Measurements from ENCODE around the gene S100B. TPM values are rescaled to one million over a fixed set of nuclear protein-coding genes. Genes with fewer than 3 reads are reported as not detected.

The S100B gene
- total and polyA plus RNA-seq, 2 donors (not counting 1 experiment from before 2014, with no cell fraction given): 0.24 TPM; not detected in 1

GRCh38 chr21:46598581-46599572 is 6.0 kb downstream of the S100B start:
- no peak overlapping the region for H3K27ac Mint-ChIP-seq
- ATAC-seq (ENCODE audit: low read depth) (no peak), DNase-seq (no peak)
- H3K4me3 ChIP-seq (ENCODE audit: control extremely low read depth in 1 of 5, extremely low read depth in 1 of 5, insufficient read depth in 1 of 5, low read depth in 2 of 5, low read length in 4 of 5): no peak overlapping the region
- CTCF ChIA-PET: no interaction called here
- no peaks in the 10 kb centered on the region for H4K20me1 ChIP-seq (ENCODE audit: control insufficient read depth, insufficient read depth, low read length, poor library complexity, severe bottlenecking)
- H3K36me3 ChIP-seq (replicated peaks in 1 of 2; ENCODE audit: control extremely low read depth in 1 of 2, control insufficient read depth in 1 of 2, extremely low read depth in 1 of 2, insufficient read depth in 2 of 2, low read length in 1 of 2): no peaks in the 10 kb centered on the region
- intact Hi-C loops (cut with micrococcal nuclease): no loop called here
- H3K27ac ChIP-seq (ENCODE audit: low read length in 2 of 2): no peak overlapping the region
- H3K4me3 Mint-ChIP-seq: no peak overlapping the region
- H3K79me2 ChIP-seq (ENCODE audit: control insufficient read depth, insufficient read depth, low read length): no peaks in the 10 kb centered on the region
- TF ChIP-seq, protein P1, sequence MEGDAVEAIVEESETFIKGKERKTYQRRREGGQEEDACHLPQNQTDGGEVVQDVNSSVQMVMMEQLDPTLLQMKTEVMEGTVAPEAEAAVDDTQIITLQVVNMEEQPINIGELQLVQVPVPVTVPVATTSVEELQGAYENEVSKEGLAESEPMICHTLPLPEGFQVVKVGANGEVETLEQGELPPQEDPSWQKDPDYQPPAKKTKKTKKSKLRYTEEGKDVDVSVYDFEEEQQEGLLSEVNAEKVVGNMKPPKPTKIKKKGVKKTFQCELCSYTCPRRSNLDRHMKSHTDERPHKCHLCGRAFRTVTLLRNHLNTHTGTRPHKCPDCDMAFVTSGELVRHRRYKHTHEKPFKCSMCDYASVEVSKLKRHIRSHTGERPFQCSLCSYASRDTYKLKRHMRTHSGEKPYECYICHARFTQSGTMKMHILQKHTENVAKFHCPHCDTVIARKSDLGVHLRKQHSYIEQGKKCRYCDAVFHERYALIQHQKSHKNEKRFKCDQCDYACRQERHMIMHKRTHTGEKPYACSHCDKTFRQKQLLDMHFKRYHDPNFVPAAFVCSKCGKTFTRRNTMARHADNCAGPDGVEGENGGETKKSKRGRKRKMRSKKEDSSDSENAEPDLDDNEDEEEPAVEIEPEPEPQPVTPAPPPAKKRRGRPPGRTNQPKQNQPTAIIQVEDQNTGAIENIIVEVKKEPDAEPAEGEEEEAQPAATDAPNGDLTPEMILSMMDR (IDR thresholded peaks at IDR 0.05): no peak
- no peak for TF ChIP-seq EZH2 (IDR thresholded peaks at IDR 0.05; ENCODE audit: borderline replicate concordance, insufficient read depth, low read depth, low read length, poor library complexity, severe bottlenecking)
- no peaks in the 10 kb centered on the region for H3K9me3 Mint-ChIP-seq (ENCODE audit: insufficient read depth)
- no peak overlapping the region for H3K4me2 ChIP-seq (replicated peaks; ENCODE audit: low read depth, low read length, poor library complexity, severe bottlenecking)
- H3K4me1 Mint-ChIP-seq: no peaks in the 10 kb centered on the region
- no peak overlapping the region for H3K9ac ChIP-seq (ENCODE audit: low read length)
- H3K4me1 ChIP-seq (ENCODE audit: control insufficient read depth in 2 of 2, insufficient read depth in 2 of 2, low read length in 2 of 2): no peaks in the 10 kb centered on the region
- no peak overlapping the region for H2AFZ ChIP-seq (ENCODE audit: insufficient read depth, low read depth, low read length, poor library complexity, severe bottlenecking)
- 92% methylated on average over 37 of the region's 38 CpGs for WGBS (ENCODE audit: insufficient coverage)
- POLR2A ChIA-PET: no interaction called here
- no peaks in the 10 kb centered on the region for H3K27me3 ChIP-seq (replicated peaks in 1 of 4; ENCODE audit: control extremely low read depth in 1 of 4, control insufficient read depth in 3 of 4, insufficient read depth in 4 of 4, low read length in 3 of 4)
- peaks cover 8% of the 10 kb centered on the region for H3K27me3 Mint-ChIP-seq
- peaks cover 0 to 25% (median 10%) of the 10 kb centered on the region in 3 donors for H3K9me3 ChIP-seq (ENCODE audit: control extremely low read depth in 1 of 3, control insufficient read depth in 2 of 3, insufficient read depth in 1 of 3, low read length in 2 of 3)

DNA sequence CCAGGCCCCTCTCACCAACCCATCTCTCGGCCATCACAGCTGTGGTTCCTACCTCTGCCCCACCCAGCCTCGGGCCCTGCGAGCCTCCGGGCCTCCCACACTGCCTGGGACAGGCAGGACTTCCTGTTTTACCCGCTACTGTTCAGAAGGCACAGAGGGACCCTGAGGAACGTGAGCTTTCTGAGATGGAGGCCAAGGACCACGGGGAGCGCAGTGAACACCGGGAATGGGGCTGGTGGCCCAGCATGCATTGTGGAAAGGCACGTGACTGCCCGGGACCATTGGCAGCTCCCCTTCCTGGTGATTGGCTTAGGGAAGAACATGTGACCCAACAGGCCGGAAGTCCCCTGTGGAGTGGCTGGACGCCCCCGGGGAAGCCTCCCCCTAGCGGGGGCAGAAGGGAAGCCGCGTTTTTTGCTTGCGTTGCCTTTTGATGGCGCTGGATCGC is 7.0 kb downstream of the S100B start:
- DNase-seq: no peak
- Histone ChIP-seq H3K79me2 (ENCODE audit: control insufficient read depth, insufficient read depth, low read length) (no peaks in the 10 kb centered on the region), H3K4me2 (replicated peaks; ENCODE audit: low read depth, low read length, poor library complexity, severe bottlenecking) (no peak overlapping the region), H2AFZ (ENCODE audit: insufficient read depth, low read depth, low read length, poor library complexity, severe bottlenecking) (no peak overlapping the region), H3K27me3 (replicated peaks in 1 of 4; ENCODE audit: control extremely low read depth in 1 of 4, control insufficient read depth in 3 of 4, insufficient read depth in 4 of 4, low read length in 3 of 4) (no peaks in the 10 kb centered on the region), H4K20me1 (ENCODE audit: control insufficient read depth, insufficient read depth, low read length, poor library complexity, severe bottlenecking) (no peaks in the 10 kb centered on the region), H3K27ac (ENCODE audit: low read length in 2 of 2) (no peak overlapping the region), H3K4me3 (ENCODE audit: control extremely low read depth in 1 of 5, extremely low read depth in 1 of 5, insufficient read depth in 1 of 5, low read depth in 2 of 5, low read length in 4 of 5) (no peak overlapping the region), H3K9me3 (ENCODE audit: control extremely low read depth in 1 of 3, control insufficient read depth in 2 of 3, insufficient read depth in 1 of 3, low read length in 2 of 3) (peaks cover 0 to 31% (median 10%) of the 10 kb centered on the region in 3 donors), H3K4me1 (ENCODE audit: control insufficient read depth in 2 of 2, insufficient read depth in 2 of 2, low read length in 2 of 2) (no peaks in the 10 kb centered on the region), H3K9ac (ENCODE audit: low read length) (no peak overlapping the region), H3K36me3 (replicated peaks in 1 of 2; ENCODE audit: control extremely low read depth in 1 of 2, control insufficient read depth in 1 of 2, extremely low read depth in 1 of 2, insufficient read depth in 2 of 2, low read length in 1 of 2) (no peaks in the 10 kb centered on the region)
- H3K9me3 Mint-ChIP-seq (ENCODE audit: insufficient read depth): peaks cover 4% of the 10 kb centered on the region
- POLR2A ChIA-PET: interaction anchor here (0.7 kb wide), 1 partner anchor 287 kb away, joined by 3 read pairs; no protein-coding TSS in a partner anchor
- H3K4me3 Mint-ChIP-seq: no peak overlapping the region
- intact Hi-C loops (cut with micrococcal nuclease): no loop called here
- 89% methylated on average over 13 of the region's 20 CpGs for WGBS (ENCODE audit: insufficient coverage)
- H3K27me3 Mint-ChIP-seq: peaks cover 8% of the 10 kb centered on the region
- TF ChIP-seq, protein P1 (IDR thresholded peaks at IDR 0.05): no peak
- no peak for TF ChIP-seq EZH2 (IDR thresholded peaks at IDR 0.05; ENCODE audit: borderline replicate concordance, insufficient read depth, low read depth, low read length, poor library complexity, severe bottlenecking)
- no peak for ATAC-seq (ENCODE audit: low read depth)
- H3K4me1 Mint-ChIP-seq: no peaks in the 10 kb centered on the region
- no peak overlapping the region for H3K27ac Mint-ChIP-seq
- CTCF ChIA-PET: no interaction called here

Data from B cell (primary cell).